ENCODE measurements around the gene RHBDL1. TPM values are rescaled to one million over a fixed set of nuclear protein-coding genes. Genes with fewer than 3 reads are reported as not detected.

RHBDL1 gene
- total and polyA plus RNA-seq, 10 of the 15 experiments (the other 5 are each of a cell fraction or from before 2014, with no cell fraction given): 0.04 to 1.3 (median 0.65) TPM; not detected in 5

DNA sequence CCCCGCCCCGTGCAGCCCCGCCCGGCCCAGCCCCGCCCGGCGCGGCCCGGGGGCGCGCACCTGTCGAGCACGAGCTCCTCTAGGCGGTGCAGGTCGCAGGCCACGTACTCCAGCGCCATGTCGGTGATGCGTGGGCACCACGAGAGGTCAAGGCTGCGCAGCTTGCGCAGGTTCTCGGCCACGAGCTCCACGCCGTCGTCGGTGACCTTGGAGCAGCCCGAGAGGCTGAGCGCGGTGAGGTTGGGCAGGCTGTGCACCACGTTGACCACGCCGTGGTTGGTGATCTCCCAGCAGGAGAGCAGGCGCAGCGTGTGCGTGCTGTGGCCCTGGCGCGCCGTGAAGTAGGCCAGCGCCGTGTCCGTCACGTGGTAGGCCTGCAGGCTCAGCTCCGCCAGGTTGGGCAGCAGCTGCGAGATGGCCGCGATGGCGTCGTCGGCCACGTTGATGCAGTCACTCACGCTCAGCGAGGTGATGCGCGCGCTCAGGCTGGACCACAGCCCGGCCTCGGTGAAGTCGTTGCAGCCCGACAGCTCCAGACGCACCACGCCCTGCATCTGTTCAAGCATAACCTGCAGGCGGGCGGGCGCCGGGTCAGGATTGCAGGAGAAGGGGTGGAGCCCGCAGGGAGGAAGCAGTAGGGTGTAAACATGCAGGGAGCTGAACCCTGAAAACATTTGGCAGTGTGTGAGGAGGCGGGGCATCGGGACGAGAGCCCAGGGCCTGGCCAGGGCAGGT is 20.1 kb downstream of the RHBDL1 start (continued):
- no peak for TF ChIP-seq FOS (IDR thresholded peaks at IDR 0.05; ENCODE audit: borderline replicate concordance, extremely low read depth, insufficient read length)
- no peak for TF ChIP-seq JUNB (IDR thresholded peaks at IDR 0.05)
- TF ChIP-seq ZZZ3 (IDR thresholded peaks at IDR 0.05; ENCODE audit: control insufficient read depth, insufficient read length, low read depth): no peak
- TF ChIP-seq MYC (IDR thresholded peaks at IDR 0.05; ENCODE audit: insufficient read depth, insufficient read length, insufficient replicate concordance, low read length, severe bottlenecking): peak; percentile 48
- no peak for TF ChIP-seq ZBTB33 (IDR thresholded peaks at IDR 0.05)
- TF ChIP-seq ZNF622 (IDR thresholded peaks at IDR 0.05): no peak
- TF ChIP-seq CHD1 (IDR thresholded peaks at IDR 0.05; ENCODE audit: low read depth, low read length): no peak
- no peak for TF ChIP-seq BMI1 (IDR thresholded peaks at IDR 0.05; ENCODE audit: borderline replicate concordance)
- TF ChIP-seq CHD2 (IDR thresholded peaks at IDR 0.05; ENCODE audit: borderline replicate concordance, low read depth, low read length): no peak
- TF ChIP-seq ZBTB40 (IDR thresholded peaks at IDR 0.05; ENCODE audit: borderline replicate concordance): no peak
- TF ChIP-seq KDM1A (IDR thresholded peaks at IDR 0.05; ENCODE audit: borderline replicate concordance): no peak
- TF ChIP-seq SP1 (IDR thresholded peaks at IDR 0.05; ENCODE audit: low read depth, low read length): no peak
- TF ChIP-seq KAT2A (conservative IDR thresholded peaks at IDR 0.05; ENCODE audit: control insufficient read depth, low read depth, low read length): no peak
- no peak for TF ChIP-seq SREBF1 (IDR thresholded peaks at IDR 0.05; ENCODE audit: low read length)
- TF ChIP-seq NFIC (IDR thresholded peaks at IDR 0.05; ENCODE audit: low read depth, low read length): no peak
- TF ChIP-seq TCF7 (IDR thresholded peaks at IDR 0.05; ENCODE audit: borderline replicate concordance): no peak
- 0 out of 2 replicates have a peak, but pooled peaks have one; percentile 21 for TF ChIP-seq RB1 (IDR thresholded peaks at IDR 0.05; ENCODE audit: borderline replicate concordance)
- TF ChIP-seq SRF (IDR thresholded peaks at IDR 0.05; ENCODE audit: low read depth in 2 of 2, low read length in 2 of 2): no peak
- no peak for TF ChIP-seq EP300 (IDR thresholded peaks at IDR 0.05; ENCODE audit: borderline replicate concordance in 1 of 2, control insufficient read depth in 1 of 2, low read depth in 2 of 2, low read length in 2 of 2)
- peak; percentile 94 for TF ChIP-seq NR2F1 (conservative IDR thresholded peaks at IDR 0.05)
- peak; percentile 78; the same call in 1 of the 2 replicates for TF ChIP-seq MXI1 (IDR thresholded peaks at IDR 0.05; ENCODE audit: low read depth, low read length)
